HG02571 (cell line): ENCODE data around the gene MYH7B.

ENCODE experiments used
- ATAC-seq: cut with Tn5 transposase; IDR thresholded peaks from one replicate; pipeline ENCODE4 v1.9.1; 2021; ENCODE audit warnings: mild to moderate bottlenecking, moderate library complexity; ENCODE audit not compliant: unreplicated experiment

Gene MYH7B

DNA sequence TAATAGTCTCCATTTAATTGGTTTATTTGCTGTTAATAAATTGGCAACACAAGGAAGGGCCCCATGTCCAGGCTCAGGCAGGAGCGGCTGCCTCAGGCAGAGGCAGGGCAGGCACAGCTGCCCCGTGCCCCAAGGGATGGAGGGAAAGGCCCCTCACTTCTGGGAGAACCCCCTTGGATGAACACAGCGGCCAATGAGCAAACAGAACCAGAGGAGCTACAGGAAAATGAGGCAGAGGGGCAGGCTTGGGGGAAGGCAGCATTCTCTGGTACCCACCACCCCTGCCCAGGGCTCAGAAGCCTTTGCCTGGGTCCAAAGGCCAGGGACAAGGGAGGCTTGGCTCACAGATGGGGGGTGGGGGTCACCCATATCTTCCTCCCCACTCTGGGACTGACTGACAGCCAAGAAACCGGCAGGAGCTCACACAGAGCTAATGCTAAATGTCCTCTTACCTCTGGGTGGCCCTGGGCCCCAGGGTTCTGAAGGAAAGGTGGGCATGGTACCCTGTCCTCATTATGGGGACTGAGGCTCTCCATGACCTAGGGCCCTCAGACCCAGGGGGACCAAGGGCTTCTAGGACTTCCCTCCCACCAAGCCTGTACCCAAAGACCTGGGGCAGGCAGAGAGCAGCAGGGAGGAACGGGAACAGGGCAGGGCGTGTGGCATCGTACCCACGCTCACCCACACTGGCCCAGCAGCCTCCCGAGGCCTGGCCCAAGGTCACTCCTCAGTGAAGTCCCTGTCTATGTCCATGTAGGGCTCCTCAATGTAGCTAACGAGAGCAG lies 47.0 kb downstream of the MYH7B start:
- no peak for ATAC-seq

DNA sequence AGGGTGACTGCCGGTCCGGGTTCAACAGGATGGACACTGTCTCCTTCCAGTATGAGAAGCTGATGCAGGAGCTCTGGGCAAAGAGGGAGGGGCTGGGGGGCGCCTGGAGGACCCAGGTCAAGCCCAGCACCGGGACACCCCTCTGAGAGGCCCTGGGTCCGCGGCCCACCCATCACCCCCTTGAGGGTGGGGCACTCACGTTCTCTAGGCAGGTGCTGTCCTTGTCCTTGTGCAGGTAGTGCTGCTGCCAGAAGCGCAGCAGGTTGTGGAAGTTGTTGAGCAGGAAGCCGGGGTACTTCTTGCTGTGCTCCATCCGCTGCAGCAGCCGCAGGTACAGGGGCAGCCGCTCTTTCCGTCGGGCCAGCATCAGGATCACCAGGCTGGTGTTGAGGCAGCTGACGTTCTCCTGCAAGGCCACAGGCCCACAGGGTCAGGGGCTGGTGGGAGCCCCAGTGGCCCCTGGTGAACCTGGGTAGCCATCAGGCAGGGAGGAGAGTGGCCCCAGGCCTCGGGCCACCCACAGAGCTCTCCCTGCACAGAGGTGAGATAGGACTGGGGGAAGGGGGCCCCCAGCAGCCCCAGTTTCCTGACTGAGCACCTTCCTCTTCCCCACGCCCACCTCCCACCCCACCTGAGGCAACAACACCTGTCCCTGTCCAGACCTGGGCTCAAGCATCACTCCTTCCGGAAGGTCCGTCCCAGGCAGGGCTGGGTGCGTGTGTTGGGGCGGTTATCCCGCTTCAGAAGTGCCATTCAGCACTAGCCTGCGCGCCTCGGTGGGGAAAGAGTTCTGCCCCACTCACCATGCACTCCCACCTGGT lies 47.8 kb downstream of the MYH7B start:
- no peak for ATAC-seq

DNA sequence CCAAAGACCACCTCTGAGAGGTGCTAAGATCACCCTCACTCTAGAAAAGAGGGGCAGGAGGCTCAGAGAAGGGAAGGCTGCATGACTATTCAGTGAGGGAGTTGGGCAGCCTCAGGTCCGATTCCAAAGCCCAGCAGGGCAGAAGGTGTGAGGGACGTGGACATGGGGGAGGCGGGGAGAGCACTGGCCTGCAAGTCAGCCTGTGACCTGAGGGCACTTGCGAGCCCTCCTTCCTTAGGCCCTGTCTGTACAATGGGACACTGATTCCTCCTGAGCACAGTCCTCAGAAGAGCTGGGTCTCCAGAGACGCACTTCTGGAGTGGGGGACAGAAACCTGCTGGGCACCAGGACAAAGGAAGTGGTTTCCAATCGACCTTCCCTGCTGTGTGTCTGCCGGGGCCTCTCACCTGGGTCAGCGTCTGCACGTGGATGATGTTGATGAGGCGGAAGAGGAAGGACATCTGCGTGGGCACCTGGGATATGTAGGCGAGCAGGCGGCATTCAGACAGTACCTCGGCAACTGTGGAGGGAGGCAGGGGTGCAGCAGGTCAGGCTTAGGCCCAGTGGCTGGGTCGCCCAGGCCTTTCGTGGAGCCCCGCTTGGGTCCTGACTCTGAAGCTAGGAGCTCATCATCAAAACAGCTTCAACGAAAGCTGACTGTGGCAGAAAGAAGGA lies 48.5 kb downstream of the MYH7B start:
- no peak for ATAC-seq

DNA sequence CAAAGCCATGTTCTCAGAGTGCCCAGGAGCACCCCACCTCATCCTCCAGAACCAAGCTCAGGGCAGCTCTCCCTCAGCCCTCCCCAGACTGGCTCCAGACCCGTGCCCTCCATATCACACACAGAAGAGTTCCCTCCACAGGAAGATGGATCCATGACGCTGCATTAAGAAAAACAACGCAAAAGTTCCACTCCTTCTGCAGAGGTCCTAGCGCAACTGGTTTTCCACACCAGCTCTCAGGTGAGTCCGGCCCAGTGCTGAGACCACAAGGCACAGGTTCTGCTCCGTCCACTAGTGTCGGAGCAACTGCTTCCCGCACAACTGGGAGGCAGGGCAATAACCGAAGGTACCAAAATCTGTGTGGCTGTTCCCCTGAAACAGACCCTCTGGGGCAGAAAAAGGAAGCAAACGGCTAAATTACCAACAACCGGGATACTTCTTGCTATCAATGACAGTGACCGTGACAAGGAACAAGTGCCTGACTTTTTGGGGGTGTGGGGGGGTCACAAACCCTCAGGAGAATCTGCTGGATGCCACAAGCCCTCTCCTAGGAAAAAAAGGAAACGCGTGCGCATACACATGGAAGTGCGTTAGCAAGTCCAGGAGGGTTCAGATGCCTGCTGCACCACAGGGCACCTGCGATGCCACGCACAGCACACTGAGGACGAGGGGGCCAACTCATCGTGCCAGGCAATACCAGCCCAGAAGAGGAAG lies 49.2 kb downstream of the MYH7B start:
- no peak for ATAC-seq
